Stimulated activated CD4-positive, alpha-beta T cell treated with anti-CD3 and anti-CD28 coated beads, Interleukin-12 subunit alpha, Interleukin-12 subunit beta, amount 100 ng/mL, for 24 hours (primary cell): Measurements from ENCODE around the gene TNRC6A.
A peak's percentile ranks its signal among the peaks of the same experiment; 100 is the strongest.
"Not testable (repeated sequence)": the region's sequence is repeated elsewhere in the genome, so short reads cannot be mapped to it uniquely, and the experiment has no call there.

Source experiments
- DNase-seq, 2 experiments: peaks; one replicate each; pipeline ENCODE4 v3.0.0-alpha.2; 2020; ENCODE audit warnings: low read depth in 2 of 2

TNRC6A gene

DNA sequence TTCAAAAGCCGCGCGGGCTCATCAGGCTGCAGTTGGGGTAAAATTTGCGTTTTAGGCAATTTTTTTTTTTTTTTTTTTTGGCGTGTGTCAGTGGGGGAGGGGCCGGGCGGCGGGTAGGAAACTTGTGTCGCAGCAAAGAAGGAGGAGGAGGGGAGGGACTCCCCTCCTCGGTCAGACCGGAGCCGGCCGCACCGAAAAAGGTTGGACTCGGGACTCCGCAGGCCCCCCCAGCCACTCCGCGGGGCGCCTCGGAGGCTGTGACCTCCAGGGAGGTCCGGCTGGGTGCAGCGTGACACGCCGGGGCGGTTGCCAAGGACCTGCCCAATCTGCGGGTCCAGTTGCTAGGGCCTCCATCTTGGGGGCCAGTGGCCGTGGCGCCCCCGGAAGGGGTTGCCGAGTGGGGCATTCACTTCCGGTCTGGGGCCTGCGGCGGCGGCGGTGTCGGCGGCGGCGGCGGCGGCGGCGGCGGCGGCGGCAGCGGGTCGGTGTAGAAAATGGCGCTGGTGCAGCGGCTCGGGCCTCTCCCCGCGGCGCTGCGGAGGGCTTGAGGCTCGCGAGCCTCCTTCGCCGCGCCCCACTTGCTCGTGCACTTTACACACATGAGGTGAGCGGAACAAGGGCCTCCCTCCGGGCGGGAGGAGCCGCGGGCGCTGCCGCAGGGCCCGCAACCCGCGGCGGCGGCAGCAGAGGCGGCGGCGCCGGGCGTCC lies at the start of gene TNRC6A:
TSS of gene TNRC6A (plus strand) at position 409 of the 708 bp plus-strand sequence. CDS start at position 600, 191 bp downstream.
- DNase-seq = peak; percentile 66 to 74

DNA sequence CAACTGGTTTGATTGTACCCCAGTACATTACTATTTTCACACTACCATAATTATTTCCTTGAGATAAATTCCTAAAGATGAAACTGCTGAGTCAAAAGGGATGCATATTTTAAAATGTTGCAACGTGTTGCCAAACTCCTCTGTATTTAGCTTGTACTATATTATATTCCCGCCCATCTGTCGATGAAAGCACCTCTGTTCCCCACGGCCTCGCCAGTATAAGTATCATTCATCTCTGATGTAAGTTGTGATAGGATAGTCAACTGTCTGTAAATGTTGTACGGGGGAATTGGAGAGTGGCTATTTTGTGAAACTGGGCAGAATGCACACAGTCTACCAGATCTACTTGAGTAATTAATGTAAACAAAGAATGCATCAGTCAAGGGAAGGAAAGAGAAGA lies 47.7 kb upstream of the TNRC6A start:
- no peak for DNase-seq

DNA sequence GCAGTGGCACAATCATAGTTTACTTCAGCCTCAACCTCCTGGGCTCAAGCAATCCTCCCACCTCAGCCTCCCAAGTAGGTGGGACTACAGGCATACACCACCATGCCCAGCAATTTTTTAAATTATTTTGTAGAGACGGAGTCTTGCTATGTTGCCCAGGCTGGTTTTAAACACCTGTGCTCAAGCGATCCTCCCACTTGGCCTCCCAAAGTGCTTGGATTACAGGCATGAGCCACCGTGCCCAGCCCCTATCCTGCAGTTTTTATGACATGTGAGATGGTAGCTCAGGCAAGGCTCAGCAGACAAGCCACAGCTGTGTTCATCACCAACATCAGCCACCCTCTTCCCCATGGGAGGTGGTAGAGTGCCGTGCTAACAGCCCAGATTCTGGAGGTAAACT lies 46.2 kb upstream of the TNRC6A start:
- DNase-seq = no peak

DNA sequence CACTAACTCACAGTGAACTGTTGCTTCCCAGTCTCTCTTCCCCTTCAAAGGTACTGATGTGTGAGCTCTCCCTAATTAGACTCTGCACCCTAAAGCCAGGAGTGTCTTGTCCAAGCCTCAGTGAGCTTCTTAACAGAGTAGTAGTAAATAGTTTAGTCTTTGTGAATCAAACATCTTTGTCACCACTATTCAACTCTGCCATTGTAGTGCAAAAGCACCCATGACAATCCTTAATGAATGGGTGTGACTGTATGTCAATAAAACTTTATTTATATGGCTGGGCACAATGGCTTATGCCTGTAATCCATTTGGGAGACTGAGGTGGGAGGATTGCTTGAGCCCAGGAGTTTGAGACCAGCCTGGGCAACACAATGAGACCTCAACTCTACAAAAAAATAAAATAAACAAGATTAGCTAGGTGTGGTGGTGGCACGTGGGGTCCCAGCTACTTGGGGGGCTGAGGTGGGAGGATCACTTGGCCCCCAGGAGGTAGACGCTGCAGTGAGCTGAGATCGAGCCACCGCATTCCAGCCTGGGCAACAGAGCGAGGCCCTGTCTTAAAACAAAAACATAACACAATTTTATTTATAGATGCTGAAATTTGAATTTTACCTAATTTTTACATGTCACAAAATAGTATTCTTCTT lies 45.5 kb upstream of the TNRC6A start:
- DNase-seq = no peak

DNA sequence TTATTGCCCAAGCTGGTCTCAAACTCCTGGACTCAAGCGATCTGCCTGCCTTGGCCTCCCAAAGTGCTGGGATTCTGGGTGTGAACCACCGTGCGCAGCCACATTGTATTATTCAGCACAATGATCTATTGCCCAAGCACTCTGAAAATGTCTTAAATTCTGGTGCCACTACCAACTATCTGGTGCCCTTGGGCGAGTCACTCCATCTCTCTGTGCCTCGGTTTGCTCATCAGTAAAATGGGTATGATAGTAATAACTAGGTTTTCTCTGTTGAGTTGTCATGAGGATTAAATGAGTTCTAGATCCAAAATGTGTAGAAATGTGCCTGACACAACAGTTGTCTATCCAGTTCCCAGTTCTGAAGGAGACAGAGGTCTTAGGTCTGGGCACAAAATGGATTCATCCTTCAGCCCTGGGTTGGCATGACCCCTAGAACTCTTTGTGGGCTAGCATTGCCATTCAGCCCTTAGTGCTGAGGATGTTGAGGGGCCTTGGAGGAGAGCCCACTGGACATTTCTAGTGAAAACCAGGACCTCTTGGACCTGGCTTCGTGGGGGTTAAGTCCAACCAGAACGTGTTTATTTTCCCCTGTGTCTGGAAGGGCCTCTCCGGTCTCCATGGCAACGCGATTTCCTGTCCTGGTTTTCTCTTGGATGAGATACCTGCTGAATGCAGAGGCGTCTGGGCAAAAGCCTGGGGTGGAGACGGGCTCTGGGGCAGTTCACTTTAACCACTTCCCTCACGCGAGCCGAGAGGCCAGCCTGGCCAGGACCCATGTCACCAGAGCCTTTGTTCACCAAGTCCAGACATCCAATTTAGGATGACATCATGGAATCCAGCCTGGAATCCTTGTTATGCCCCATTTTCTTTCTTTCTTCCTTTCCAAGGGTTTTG lies 43.7 kb upstream of the TNRC6A start:
- DNase-seq = no peak

DNA sequence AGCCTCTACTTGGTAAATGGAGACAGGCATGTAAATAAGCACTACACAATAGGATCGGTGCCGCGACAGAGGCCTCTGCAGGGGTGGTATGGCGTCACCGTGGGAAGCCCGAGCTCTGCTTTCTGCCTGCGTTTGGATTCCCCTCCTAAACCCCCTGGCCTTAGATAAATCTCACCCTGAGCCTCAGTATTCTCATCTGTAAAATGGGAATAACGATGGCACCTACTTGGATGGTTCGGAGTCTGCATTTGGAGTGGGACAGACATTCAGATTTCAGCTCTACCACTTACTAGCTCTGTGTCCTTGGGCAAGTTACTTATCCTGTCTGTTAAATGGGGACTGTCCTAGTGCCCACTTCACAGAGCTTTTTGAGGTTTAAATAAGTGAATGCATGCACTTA lies 42.8 kb upstream of the TNRC6A start:
- no peak for DNase-seq

DNA sequence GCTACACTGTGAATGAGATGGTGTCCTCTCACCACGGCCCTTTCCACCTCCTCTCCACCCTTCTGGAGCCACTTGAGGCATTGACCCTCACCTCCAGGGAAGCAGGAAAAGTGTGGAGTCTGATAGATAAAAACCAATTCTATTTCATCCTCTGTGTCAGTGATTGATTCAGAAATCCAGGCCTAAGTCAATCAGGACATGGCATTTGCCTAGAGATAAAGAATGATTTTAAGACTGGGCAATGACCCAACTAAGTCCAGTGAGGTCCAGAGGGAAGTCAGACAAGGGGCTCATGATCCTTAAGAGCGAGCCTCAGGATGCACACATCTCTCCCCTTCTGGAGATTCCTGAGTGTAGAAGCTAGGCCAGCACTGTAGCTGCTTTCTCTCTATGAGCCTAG lies 41.1 kb upstream of the TNRC6A start:
- no peak for DNase-seq

DNA sequence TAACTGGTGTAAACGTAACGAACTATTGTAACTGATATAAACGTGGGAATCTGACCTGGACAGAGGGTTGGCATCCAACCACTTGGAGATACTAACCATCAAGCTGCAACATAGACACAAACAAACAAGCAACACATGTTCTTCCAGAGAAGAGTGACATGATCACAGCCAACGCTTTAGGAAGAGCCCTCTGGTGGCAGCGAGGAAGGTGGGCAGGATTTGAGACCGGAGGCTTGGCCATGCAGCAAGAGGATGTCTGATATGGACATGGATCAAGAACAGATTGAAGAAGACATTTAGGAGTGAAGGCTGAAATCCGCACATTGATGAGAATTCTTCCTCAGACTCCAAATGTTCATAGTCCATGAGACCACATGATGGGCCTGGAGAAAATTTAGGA lies 40.3 kb upstream of the TNRC6A start:
- DNase-seq = no peak

DNA sequence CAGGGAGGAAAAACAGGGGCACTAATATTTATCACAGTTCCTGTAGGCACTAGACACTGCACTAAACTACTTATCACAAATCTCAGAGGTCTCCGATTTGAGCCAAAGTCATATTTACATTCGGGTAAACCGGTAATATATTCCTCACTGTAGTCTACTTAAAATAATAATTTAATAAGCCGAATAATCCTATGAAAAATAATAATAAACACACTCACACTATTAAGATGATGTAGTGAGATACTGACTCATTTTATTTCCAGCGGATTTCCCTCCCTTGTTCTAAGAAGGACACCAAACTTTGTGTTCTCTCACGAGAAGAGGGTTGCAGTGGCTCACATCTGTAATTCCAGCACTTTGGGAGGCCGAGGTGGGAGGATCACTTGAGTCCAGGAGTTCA lies 36.6 kb upstream of the TNRC6A start:
- no peak for DNase-seq

DNA sequence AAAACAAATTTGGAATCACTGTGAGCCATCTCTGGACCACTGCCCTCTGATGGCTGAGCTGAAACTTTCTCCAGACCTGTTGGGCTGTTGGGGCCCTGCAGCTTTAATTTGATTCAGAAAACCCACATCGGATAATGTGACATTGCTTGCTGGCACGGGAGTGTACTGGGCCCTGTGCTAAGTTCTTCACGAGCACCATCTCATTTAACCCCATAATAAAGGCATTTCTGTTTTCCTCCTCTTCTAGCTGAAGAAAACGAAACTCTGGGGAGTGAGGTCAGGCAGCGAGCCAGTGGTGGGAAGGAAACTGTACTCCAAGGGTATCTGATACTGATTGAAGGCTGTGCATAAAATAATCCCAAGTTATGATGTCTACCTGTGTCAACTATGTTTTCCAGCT lies 34.5 kb upstream of the TNRC6A start:
- DNase-seq = no peak

DNA sequence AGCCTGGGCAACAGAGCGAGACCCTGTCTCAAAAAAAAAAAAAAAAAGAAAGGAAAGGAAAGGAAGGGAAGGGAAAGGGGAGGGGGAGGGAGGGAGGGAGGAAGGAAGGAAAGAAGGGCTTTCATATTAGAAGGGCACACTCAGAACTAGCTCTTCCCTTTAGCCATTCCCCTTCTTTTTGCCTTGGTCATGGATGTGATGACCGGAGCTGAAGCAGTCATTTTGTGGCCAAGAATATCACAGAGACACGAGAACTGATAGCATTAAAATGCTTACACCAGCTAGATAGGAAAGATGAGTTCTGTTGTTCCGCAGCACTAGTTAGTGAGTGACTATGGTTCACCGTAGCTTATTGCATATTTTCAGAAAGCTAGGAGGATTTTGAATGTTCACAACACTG lies 32.8 kb upstream of the TNRC6A start:
- no peak for DNase-seq

DNA sequence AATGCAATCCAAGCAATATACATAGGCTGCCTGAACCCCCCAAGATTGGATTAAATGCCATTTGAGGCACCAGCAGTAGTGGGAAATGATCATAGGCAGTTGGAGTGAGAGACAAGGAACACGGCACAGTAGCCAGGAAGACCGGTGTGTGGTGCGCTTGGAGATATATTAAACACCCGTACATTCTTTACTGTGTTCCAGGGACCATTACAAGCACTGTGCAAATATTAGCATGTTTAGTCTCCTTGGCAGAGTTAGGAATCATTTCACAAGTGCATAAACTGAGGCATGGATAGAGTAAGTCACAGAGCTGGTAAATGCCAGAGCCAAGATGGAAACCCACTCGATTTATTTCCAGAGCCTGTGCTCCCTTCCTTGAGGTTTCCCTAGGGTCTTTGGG lies 31.1 kb upstream of the TNRC6A start:
- DNase-seq = no peak

DNA sequence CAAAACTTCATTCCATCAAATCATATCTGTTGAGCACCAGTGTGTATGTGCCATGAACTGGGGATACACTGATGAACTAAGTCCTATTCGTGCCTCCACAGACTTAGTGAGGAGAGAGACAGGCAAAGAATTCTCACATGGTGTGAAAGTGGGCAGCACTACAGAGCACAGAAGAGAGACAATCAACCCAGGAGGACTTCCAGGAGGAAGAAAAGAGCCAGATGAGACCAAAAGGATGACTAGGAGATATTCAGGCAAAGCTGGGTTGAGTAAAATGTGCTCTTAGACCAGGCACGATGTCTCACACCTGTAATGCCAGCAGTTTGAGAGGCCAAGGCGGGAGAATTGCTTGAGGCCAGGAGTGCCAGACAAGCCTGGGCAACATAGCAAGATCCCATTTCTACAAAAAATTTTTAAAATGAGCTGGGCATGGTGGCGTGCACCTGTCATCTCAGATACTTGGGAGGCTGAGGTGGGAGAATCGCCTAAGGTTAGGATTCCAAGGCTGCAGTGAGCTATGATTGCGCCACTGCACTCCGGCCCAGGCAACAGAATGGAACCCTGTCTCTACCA lies 30.2 kb upstream of the TNRC6A start:
- DNase-seq = no peak

DNA sequence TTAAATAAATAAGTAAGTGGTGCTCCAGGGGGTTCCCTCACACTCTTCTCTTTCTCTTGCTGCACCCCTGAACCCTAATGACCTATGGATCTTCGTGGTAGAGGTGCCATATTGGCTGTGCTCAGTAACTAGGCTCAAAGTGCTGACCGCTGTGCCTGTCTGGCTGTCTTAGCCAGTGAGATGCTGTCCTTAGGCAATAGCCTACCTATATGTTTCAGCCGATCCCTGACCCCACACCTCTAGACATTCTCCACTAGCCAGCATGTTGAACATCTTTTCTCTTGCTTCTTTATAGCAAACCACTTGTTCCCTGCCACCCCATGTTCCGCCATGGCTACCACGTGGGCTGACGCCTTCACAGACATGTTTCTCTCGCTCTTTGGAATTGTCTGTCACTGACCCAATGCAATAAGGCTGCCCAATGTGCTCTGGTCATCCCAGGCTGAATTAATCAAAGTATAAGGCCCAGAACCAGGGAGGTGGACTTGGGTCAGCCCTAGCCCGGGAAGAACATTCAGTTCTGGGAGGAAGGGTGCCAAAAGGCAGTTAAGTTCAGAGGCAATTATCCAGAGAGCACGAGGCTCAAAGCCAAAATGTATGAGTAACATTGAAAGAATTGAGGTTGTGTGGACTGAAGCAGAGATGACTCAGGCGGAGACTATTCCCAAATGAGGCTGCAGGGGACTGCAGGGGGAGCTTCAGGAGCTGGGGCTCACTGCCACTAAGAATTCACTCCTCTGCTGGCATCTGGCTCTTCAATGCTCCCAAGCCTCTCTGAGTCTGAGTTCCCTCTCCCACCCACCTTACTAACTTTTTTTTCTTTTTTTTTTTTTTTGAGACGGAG lies 28.7 kb upstream of the TNRC6A start:
- DNase-seq = no peak

DNA sequence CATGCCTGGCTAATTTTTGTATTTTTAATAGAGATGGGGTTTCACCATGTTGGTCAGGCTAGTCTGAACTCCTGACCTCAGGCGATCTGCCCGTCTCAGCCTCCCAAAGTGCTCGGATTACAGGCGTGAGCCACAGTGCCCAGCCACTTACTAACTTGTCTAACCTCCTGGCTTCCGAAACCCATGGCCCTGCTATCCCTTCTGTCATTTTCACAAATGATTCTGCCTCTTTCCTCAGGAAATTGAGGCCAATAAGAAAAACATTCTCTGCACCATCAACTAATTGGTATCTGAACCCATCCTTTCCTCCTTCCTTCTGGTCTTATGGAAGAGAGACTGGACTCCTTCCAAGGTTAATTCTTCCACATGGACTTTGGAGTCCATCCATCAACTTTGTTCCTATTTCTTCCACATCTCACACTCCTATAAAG lies 27.9 kb upstream of the TNRC6A start:
- DNase-seq = no peak

DNA sequence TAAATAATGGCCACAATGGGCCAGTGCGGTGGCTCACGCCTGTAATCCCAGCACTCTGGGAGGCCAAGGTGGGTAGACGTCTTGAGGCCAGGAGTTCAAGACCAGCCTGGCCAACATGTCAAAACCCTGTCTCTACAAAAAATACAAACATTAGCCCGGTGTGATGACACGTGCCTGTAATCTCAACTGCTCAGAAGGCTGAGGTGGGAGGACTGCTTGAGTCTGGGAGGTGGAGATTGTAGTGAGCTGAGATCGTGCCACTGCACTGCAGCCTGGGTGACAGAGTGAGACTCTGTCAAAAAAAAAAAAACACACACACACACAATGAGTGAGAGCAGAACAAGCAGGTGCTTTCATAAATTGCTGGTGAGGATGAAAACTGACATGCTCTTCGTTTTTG lies 21.7 kb upstream of the TNRC6A start:
- not testable (repeated sequence) for DNase-seq

DNA sequence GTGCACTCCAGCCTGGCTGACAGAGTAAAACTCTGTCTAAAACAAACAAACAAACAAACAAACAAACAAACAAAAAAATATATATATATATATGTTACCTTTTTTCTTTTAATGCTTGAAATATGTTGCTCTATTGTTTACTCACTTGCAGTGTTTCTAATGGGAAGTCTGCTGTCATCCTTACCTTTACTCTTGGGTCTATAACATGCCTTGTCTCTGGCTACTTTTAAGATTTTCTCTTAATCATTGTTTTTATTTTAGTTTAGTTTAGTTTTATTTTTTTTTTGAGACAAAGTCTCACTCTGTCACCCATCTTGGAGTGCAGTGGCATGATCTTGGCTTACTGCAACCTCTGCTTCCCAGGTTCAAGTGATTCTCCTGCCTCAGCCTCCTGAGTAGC lies 16.1 kb upstream of the TNRC6A start:
- DNase-seq = no peak

DNA sequence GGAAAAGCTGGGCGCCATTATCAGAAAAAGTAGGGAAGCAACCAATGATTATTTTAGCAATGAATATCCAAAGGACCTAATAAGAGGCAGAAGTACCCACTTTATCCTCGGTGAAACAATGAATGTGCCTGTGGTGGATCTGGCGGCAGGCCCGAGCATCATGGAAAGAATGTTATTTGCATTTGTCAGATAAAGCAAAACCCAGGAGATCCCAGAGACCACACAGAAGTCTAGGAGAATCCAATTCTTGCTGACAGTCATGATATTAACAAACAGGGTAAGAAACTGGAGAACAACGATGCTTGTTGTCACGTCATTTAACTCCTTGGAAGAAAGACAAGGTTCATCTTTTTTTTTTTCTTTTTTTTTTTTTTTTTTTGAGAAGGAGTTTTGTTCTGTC lies 12.0 kb upstream of the TNRC6A start:
- DNase-seq = no peak

DNA sequence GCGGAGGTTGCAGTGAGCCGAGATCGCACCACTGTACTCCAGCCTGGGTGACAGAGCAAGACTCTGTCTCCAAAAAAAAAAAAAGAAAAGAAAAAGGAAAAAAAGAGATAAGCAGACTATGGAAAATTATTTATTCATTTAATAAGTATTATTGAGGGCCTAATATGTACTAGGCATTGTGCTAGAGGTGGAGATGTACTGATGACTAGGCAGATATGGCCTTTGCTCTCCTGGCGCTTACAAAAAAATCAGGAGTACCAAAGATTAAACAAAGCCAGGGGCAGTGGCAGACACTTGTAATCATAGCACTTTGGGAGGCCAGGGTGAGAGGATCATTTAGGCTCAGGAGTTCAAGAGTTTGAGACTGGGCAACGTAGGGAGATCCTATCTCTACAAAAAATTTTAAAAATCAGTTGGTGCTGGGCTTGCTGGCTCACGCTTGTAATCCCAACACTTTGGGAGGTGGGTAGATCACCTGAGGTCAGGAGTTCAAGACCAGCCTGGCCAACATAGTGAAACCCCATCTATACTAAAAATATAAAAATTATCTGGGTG lies 10.4 kb upstream of the TNRC6A start:
- no peak for DNase-seq

DNA sequence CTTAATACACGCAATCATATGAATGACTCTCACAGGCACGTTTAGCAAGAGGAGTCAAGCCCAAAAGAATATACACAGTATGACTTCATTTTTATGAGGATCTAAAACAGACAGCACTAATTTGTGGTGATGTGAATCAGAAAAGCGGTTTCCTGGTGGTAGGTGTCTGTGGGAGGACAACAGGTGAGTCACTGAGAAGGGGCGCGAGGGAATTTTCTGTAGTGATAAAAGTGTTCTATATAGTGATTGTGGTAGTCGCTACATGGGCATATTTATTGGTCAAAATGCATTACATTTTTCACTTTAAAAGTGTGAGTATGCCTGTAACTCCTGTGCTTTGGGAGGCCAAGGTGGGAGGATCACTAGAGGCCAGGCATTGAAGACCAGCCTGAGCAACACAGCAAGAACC lies 7.6 kb upstream of the TNRC6A start:
- peak; percentile 28 to 48 for DNase-seq

DNA sequence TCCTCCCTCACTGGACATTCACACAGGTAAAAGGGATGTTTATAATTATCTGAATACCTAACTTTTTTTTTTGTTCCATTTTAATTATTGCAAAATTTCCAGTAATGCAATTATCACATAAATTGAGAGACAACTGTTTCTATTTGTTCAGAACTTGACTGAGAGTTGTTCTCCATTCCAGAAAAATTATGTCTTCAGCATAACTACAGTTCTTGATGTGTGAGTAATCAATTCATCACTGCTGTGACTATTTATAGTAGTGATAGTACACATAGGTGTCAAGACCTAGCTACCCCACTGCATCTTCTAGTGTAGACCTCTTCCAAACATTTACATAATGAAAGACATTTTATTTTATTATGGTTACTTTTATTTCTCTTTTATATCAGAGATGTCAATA lies 5.8 kb upstream of the TNRC6A start:
- no peak for DNase-seq
